Prostate gland (tissue), 2 donors: ENCODE results near the gene NPBWR2.

ENCODE experiments used
- POLR2A ChIP-seq: fragments of 450-650 bp; IDR thresholded peaks from one replicate; pipeline ENCODE4 v1.6.1; 2016; ENCODE audit warnings: antibody characterized with exemption, mild to moderate bottlenecking
- POLR2AphosphoS5 ChIP-seq: sonication (generic); formaldehyde crosslinking; IDR thresholded peaks from one replicate; pipeline ENCODE4 v1.6.1; 2017; ENCODE audit warnings: antibody characterized with exemption
- TF ChIP-seq, protein P1 (sequence below), 4 experiments: fragments of 200-600 bp in 2 of 4; fragments of 450-650 bp in 2 of 4; sonication (generic) in 2 of 4; IDR thresholded peaks; 1 replicate in 3 of 4; 2 replicates in 1 of 4; pipeline ENCODE4 v1.5.1; 2016 to 2019; ENCODE audit warnings: antibody characterized with exemption in 4 of 4, mild to moderate bottlenecking in 2 of 4, moderate library complexity in 2 of 4

DNA sequence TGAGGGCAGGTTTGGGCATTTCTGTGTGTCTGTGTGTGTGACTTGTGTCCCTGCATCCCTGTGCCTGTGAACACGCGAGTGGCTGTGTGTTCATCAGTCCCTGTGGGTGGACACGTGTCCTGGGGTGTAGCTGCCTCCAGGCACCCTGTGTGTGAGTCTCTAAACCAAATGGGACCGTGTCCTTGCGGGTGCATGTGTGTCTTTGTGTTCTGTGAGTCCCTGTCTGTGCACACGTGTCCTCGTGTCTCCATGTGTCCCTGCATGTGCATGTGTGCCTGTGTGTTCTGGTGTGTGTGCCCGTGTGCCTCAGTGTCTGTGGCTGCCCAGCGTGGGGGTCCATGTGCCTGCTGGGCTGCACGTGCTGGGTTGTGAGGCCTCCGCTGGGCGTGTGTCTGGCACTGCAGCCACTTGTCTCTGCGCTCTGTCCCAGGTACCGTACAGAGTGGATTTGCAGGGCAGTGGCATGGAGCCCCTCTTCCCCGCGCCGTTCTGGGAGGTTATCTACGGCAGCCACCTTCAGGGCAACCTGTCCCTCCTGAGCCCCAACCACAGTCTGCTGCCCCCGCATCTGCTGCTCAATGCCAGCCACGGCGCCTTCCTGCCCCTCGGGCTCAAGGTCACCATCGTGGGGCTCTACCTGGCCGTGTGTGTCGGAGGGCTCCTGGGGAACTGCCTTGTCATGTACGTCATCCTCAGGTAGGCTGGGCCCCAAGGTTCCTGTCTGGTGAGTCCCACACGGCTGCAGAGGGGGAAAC is 14.9 kb downstream of the NPBWR2 start:
- TF ChIP-seq, protein P1, sequence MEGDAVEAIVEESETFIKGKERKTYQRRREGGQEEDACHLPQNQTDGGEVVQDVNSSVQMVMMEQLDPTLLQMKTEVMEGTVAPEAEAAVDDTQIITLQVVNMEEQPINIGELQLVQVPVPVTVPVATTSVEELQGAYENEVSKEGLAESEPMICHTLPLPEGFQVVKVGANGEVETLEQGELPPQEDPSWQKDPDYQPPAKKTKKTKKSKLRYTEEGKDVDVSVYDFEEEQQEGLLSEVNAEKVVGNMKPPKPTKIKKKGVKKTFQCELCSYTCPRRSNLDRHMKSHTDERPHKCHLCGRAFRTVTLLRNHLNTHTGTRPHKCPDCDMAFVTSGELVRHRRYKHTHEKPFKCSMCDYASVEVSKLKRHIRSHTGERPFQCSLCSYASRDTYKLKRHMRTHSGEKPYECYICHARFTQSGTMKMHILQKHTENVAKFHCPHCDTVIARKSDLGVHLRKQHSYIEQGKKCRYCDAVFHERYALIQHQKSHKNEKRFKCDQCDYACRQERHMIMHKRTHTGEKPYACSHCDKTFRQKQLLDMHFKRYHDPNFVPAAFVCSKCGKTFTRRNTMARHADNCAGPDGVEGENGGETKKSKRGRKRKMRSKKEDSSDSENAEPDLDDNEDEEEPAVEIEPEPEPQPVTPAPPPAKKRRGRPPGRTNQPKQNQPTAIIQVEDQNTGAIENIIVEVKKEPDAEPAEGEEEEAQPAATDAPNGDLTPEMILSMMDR (IDR thresholded peaks at IDR 0.05), result no peak
- TF ChIP-seq POLR2AphosphoS5 (no peak), POLR2A (no peak)
